GM12875 (cell line): ENCODE measurements around the gene SEC14L5.

Experiments
- H3K4me3 ChIP-seq: one replicate; pipeline ENCODE4 v1.5.1; 2011; ENCODE audit warnings: low read depth, low read length, control low read depth
- CTCF ChIP-seq: IDR thresholded peaks from 2 replicates; pipeline ENCODE4 v1.5.1; 2011; ENCODE audit warnings: low read depth, mild to moderate bottlenecking, control low read depth, inconsistent platforms, low read length, moderate library complexity, borderline replicate concordance; ENCODE audit not compliant: insufficient read depth

SEC14L5 gene

GRCh38 chr16:4968879-4969483 lies 10.9 kb downstream of the SEC14L5 start:
- H3K4me3 ChIP-seq, result no peak overlapping the region

DNA sequence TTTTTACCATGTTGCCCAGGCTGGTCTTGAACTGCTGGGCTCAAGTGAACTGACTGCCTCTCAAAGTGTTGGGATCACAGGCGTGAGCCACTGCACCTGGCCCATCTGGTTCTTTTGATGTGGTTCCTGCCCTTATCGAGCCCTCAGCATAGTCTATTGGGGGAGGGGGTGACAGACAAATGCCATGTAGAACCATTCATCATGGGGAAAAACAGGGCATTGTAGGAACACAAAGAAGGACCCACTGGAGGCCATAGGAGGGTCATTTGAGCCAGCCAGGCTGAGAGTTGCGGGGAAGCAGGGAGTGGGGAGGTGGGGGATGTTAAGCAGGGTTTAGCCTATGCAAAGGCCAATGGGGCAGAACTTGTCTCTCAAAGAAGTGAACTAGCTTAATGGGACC lies 11.9 kb downstream of the SEC14L5 start:
- no peak for TF ChIP-seq CTCF
- H3K4me3 ChIP-seq, result no peak overlapping the region

More at GRCh38 chr16:4968879-4969483, 10.9 kb downstream of the SEC14L5 start:
- TF ChIP-seq CTCF, result no peak

DNA sequence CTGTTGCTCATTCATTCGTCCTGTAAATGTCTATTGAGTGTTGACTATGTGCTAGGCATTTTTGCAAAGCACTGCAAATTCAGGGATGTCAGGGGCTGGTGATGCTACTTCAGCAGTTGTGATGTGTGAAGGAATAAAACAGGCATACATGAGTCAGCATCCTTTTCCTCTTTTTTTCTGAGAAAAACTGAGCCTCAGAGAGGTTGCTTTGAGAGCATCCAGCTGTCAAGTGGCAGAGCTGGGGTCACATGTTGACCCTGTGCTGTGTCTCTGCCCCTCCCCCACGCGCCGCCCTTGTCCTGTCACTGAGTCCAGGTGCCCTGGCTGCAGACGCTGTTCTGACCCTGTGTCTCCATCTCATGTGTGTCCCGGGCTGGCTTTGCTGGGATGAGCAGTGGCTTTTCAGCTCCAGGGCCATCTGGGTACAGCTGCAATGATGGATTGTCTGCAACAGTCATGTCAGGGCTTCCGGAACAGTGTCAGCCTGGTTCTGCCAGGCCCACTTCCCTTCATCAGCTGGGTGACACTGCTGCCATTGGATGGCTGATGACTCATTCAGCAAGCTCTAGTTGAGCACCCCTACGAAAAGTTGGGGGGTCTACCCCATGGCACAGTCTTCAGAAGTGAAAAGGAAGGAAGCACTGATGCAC lies 14.9 kb downstream of the SEC14L5 start:
- no peak for TF ChIP-seq CTCF
- H3K4me3 ChIP-seq, result no peak overlapping the region

DNA sequence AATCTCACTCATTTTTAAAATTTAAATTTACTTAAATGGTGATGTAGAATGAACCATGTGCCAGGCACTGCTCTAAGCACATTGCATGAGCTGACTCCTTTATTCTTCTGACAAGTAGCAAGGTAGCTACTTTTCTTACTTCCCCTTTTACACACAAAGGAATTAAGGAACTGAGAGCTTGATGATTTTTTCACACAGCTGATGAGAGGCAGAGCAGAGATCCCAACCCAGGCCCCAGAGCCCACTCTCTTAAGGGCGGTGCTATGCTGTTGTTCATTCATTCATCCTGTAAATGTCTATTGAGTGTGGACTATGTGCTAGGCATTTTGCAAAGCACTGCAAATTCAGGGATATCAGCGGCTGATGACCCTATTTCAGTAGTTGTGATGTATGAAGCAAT lies 17.9 kb downstream of the SEC14L5 start:
- TF ChIP-seq CTCF, result no peak
- H3K4me3 ChIP-seq, result no peak overlapping the region

- TF ChIP-seq CTCF, result no peak
- H3K4me3 ChIP-seq, result no peak overlapping the region
These were observed 18.5 kb downstream of the SEC14L5 start for GRCh38 chr16:4976611-4977145.

GRCh38 chr16:4979164-4979563 lies 21.0 kb downstream of the SEC14L5 start:
- H3K4me3 ChIP-seq, result no peak overlapping the region
- TF ChIP-seq CTCF, result no peak
